Measurements from ENCODE around the gene CATSPER1. TPM values are rescaled to one million over a fixed set of nuclear protein-coding genes. Genes with fewer than 3 reads are reported as not detected.

The CATSPER1 gene
- total RNA-seq, 1 donor from 2014 or later, result 3.4 TPM

- no peaks in the 10 kb centered on the region for H3K36me3 ChIP-seq
- peaks cover 13% of the 10 kb centered on the region for H3K4me1 ChIP-seq
- H3K4me3 ChIP-seq, result no peak overlapping the region
- DNase-seq (no peak), ATAC-seq (no peak)
- no peak overlapping the region for H3K27ac ChIP-seq
- no peaks in the 10 kb centered on the region for H3K9me3 ChIP-seq
- intact Hi-C loops (cut with DNase I), result no loop called here
- peaks cover 11% of the 10 kb centered on the region for H3K27me3 ChIP-seq
- TF ChIP-seq, protein P1, sequence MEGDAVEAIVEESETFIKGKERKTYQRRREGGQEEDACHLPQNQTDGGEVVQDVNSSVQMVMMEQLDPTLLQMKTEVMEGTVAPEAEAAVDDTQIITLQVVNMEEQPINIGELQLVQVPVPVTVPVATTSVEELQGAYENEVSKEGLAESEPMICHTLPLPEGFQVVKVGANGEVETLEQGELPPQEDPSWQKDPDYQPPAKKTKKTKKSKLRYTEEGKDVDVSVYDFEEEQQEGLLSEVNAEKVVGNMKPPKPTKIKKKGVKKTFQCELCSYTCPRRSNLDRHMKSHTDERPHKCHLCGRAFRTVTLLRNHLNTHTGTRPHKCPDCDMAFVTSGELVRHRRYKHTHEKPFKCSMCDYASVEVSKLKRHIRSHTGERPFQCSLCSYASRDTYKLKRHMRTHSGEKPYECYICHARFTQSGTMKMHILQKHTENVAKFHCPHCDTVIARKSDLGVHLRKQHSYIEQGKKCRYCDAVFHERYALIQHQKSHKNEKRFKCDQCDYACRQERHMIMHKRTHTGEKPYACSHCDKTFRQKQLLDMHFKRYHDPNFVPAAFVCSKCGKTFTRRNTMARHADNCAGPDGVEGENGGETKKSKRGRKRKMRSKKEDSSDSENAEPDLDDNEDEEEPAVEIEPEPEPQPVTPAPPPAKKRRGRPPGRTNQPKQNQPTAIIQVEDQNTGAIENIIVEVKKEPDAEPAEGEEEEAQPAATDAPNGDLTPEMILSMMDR (IDR thresholded peaks at IDR 0.05), result no peak
Measured at GRCh38 chr11:66016793-66017177, 9.5 kb downstream of the CATSPER1 start.

DNA sequence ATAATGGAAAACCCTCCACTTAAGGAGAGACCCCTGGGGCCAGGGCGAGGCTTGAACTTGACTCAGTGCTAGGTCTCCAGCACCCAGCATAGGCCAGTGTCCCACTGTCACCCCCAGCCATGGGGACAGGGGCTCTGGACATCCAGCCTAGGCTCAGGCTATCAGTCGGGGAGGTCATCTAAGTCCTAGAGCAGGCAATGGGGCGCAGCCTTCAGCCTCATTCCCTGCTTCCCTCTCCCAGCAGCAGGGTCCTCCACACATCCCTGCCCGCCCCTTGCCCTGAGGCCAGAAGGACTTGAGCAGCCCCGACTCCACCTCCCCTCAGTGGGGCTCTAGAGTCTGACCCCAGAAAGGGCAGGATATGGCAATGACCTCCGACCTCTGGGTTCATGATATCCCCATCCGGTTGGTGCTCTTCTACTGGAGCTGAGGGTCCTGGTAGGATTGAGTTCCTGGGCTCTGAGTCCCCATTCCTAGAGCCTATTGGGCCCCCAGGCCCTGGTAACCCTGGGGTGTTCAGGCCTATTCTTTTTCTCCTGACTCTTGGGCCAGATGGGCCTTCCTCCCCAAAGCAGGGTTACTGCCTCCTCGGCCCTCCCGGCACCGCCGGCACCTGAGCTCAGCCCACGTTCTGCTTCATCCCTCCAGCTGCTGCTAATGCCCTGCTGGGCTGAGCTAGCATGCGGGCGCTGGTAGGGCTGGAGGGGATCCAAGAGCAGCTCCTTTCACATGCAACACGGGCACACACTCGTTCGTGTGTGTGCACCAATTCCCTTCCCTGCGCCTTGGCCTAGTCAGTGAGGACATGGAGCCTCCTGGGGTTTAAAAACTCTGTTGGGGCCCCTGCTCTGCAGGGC lies 10.1 kb downstream of the CATSPER1 start:
- TF ChIP-seq, protein P1 (IDR thresholded peaks at IDR 0.05), result no peak
- H3K27ac ChIP-seq, result no peak overlapping the region
- no peaks in the 10 kb centered on the region for H3K9me3 ChIP-seq
- DNase-seq, result no peak
- H3K4me1 ChIP-seq, result peaks cover 10% of the 10 kb centered on the region
- peaks cover 17% of the 10 kb centered on the region for H3K27me3 ChIP-seq
- H3K4me3 ChIP-seq, result no peak overlapping the region
- intact Hi-C loops (cut with DNase I), result no loop called here
- no peaks in the 10 kb centered on the region for H3K36me3 ChIP-seq
- ATAC-seq, result no peak

DNA sequence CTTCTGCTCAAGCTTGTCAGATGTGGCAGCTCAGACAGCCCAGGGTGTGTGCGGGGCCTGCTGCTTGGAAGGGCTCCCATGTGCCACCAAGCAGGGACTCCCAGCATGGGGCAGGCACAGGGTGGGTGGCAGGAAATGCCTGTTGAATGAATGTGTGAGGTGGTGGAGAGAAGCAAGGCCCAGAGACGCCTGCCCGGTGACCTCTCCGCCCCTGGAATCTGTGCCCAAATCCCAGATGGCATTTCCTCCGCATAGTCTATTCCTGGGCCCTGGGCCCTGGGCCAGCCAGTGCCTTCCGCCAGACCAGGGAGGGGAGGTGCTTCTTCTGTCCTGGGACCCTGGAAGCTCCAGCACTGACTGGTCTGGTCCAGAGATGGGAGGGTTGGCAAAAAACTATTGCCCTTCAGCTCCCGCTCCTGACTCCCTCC lies 10.8 kb downstream of the CATSPER1 start:
- no peak overlapping the region for H3K4me3 ChIP-seq
- DNase-seq, result no peak
- TF ChIP-seq, protein P1 (IDR thresholded peaks at IDR 0.05), result no peak
- H3K4me1 ChIP-seq, result peaks cover 9% of the 10 kb centered on the region
- peaks cover 18% of the 10 kb centered on the region for H3K27me3 ChIP-seq
- no peak overlapping the region for H3K27ac ChIP-seq
- intact Hi-C loops (cut with DNase I), result no loop called here
- ATAC-seq, result no peak
- H3K9me3 ChIP-seq, result no peaks in the 10 kb centered on the region
- H3K36me3 ChIP-seq, result no peaks in the 10 kb centered on the region

DNA sequence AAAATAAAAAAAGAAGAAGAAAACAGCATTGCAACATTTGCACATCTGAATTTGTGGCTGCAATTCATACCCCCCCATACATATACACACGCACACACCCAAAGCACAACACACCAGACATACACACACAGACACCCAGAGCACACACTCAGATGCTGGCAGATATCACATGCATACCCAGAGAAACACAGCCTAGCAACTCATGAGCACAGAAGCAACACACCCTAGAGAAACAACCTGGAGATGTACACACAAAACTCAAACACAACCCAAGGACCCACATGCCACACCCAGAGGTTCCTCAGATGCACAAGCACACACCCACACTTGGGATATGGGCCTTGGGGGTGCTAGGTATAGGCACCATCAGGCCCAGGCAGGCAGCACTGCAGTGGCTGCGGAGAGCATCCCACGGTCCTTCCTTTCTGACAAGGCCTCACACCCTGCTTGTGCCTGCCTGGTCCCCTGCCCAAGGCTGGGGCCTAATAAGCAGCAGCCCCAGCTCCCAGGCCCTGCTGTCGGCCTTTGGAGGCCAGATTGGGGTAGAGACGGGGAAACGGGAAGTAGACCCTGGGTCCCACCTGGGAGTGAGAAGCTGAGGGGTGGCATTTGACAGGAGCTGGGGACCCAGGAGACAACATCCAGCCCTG lies 11.3 kb downstream of the CATSPER1 start:
- DNase-seq (no peak), ATAC-seq (no peak)
- Histone ChIP-seq H3K4me1 (peaks cover 9% of the 10 kb centered on the region), H3K27ac (no peak overlapping the region), H3K27me3 (peaks cover 18% of the 10 kb centered on the region), H3K9me3 (no peaks in the 10 kb centered on the region), H3K36me3 (no peaks in the 10 kb centered on the region), H3K4me3 (no peak overlapping the region)
- intact Hi-C loops (cut with DNase I), result no loop called here
- TF ChIP-seq, protein P1 (IDR thresholded peaks at IDR 0.05), result no peak

- peaks cover 9% of the 10 kb centered on the region for H3K4me1 ChIP-seq
- no peaks in the 10 kb centered on the region for H3K9me3 ChIP-seq
- DNase-seq (no peak), ATAC-seq (no peak)
- peaks cover 18% of the 10 kb centered on the region for H3K27me3 ChIP-seq
- H3K4me3 ChIP-seq, result no peak overlapping the region
- no peak overlapping the region for H3K27ac ChIP-seq
- intact Hi-C loops (cut with DNase I), result no loop called here
- H3K36me3 ChIP-seq, result no peaks in the 10 kb centered on the region
- TF ChIP-seq, protein P1 (IDR thresholded peaks at IDR 0.05), result no peak
Measured at GRCh38 chr11:66013762-66014100, 12.5 kb downstream of the CATSPER1 start.
